NK-92 (cell line): ENCODE data around the gene PPP1R12C.

Experiments
- DNase-seq: peaks from one replicate; lab custom pipeline; 2025; ENCODE audit not compliant: unreplicated experiment; lab: John Stamatoyannopoulos, UW

PPP1R12C gene

DNA sequence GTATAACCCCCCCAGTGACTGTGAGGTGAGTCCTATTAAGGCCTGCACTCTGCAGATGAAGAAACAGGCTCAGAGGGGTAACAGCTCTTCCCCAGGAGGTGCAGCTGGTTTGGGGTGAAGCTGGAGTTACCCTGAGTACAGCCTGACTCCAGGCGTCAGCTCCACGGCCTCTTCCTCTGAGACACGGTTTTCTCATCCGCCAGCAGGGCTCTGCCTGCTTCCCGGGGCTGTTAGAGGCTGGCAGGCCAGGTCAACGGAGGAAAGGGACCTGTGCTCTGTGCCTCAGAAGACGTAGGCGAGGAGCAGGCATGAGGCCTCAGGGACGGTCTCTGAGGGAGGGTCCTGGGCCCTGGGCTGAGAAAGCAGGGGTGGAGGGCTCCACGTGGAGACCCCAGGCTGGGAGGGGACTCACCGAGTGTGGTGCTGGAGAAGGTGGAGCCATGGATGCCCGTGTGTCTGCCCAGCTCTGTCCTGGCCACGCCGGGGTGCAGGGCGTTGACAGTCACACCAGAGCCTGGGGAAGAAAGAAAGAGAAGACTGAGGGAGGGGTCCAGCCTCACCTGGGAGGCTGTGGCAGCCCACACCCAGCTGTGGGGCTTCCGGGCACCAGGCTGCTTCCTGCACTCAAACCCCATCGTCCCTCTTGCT lies 70.3 kb downstream of the PPP1R12C start:
- no peak for DNase-seq

DNA sequence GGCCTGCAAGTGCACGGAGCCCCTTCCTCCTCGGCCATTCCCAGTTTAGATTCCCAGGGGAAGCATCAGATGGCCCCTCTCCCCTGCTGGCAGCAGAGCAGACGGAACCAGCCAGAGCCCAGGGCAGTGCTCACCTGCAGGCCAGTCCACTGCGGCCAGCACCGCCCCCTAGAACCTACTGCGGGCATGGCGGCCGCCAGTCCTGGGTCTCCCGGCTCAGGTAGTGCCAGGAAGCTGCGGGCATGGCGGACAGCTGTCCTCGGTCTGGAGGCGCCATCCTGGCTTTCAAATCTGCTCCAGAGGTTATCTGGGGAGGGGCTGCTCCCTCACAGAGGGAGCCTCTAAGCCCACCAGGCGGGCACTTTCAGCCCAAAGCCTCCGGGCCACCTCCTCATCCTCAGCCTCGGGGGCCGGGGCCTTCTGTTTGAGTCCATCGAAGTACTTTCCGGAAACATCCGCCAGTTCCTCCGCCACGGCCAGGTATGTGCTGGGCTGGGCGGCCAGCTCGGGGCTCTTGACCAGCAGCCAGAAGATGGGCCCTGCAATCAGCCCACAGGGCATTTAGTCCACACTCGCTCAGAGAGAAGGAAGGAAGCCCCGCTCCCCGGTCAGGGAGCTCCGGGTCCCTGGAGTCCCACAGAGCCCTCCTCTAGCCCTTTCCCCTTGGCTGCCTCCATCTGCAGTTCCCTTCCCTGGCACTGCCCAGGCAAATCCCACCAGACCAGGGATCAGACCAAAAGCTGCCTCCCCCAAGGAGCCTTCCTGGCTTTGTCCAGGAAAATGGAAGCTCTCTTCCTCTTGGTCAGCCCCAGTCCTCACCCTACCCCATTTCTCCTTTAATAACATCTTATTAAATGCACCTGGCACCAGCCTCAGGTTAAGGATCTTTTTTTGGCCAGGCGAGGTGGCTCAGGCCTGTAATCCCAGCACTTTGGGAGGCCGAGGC lies 72.4 kb downstream of the PPP1R12C start:
- no peak for DNase-seq

GRCh38 chr19:55044286-55044685 lies 73.2 kb downstream of the PPP1R12C start:
- DNase-seq, result no peak

DNA sequence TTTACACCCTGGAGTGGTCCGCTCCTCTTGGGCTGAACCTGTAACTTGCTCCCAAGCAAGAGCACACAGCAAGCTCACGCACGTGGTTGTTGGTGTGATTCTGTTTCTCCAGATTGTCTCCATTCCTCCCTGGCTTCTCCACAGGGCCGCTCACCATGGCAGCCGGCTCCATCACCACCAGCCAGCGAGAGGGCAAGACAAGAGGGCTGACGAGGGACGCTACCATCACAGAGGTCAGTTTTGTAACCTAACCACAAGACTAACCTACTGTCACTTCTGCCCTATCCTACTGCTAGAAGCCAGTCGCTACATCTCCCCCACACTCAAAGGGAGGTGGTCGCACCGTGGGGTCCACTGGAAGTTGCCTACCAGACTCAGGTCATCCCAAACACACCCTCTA lies 74.7 kb downstream of the PPP1R12C start:
- DNase-seq, result no peak

- no peak for DNase-seq
Observed at GRCh38 chr19:55042344-55042678, 75.1 kb downstream of the PPP1R12C start.

DNA sequence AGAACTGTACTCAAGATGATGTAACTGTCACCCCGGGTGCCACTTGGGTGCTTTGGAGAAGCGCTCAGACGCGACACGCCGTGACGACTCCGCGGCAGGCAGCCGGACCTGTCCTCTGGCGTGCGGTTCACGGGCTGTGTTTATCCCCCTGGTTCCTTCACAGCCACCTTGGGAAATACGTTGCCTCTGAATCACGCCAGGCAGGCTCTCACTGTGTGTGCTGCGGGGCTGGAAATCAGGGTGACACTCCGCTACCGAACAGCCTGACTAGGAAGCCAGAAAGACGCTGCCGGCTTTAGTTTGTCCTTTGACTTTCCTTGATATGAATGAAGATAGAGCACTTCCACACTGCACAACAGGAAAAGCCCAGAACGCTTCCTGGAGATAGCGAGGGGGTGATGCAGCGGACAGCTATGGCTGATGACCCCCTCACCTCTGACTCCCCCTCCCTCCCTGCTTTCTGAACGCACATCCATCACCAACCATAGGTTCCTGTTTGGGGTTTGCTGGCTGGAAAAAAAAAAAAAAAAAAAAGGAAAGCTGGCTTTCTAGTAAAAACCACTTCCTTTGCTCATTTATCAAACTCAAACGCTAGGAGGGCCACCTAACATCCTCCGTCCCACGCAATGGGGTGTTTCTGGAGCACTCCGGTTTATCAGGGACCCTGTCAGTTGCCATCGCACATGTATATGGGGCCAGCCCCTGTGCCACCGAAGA lies 75.7 kb downstream of the PPP1R12C start:
- no peak for DNase-seq

- DNase-seq, result no peak
Observed at GRCh38 chr19:55041244-55041626, 76.2 kb downstream of the PPP1R12C start.
